Measurements from ENCODE around the gene OSBPL3. TPM values are rescaled to one million over a fixed set of nuclear protein-coding genes. Genes with fewer than 3 reads are reported as not detected.

OSBPL3 gene
- total and polyA plus RNA-seq, 4 donors = 0.28 to 3.0 (median 1.1) TPM

DNA sequence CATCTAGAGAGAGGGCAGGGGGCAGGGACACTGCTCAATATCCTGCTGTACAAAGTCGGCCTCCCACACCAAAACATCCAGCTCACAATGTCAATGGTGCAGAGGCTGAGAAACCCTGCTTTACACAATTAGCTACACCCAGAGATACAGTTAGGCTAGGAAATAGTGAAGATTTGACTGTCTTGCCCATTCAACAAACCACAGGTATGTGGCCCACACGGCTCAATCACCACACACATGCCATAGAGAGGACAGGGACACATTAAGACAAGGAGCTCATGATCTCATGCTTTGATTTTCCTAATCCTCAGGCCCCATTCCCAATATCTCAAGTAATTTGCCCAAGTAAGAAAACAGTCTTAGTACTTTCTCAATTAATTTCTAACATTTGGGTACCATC lies 110.4 kb downstream of the OSBPL3 start (continued):
- no peak for TF ChIP-seq EGR1 (IDR thresholded peaks at IDR 0.05; ENCODE audit: low read depth in 2 of 2)

DNA sequence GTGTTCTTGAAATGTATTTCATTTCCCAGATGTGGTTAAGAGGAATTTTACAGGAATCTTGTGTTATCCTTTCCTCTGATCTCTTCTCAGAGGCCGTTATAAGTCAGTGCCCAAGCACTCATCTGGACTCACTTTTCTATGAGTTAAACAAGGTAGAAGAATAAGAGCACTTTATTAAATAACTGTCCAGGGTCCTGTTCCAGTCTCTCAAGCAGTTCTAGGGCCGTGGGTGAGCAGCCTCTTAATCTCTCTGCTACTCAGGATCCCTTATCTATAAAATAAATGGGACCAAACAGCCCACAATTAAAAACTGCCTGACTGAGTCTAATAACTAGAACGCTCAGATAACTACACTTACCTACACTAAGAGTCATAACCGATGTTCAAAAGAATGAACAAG lies 111.2 kb downstream of the OSBPL3 start:
- no peaks in the 10 kb centered on the region for H3K36me3 ChIP-seq (ENCODE audit: control insufficient read depth in 4 of 4, insufficient read depth in 3 of 4, low read depth in 1 of 4, low read length in 3 of 4)
- DNase-seq (ENCODE audit: low spot score) = no peak
- H3K27me3 ChIP-seq (ENCODE audit: control insufficient read depth in 4 of 4, insufficient read depth in 4 of 4, low read length in 3 of 4) = no peaks in the 10 kb centered on the region

DNA sequence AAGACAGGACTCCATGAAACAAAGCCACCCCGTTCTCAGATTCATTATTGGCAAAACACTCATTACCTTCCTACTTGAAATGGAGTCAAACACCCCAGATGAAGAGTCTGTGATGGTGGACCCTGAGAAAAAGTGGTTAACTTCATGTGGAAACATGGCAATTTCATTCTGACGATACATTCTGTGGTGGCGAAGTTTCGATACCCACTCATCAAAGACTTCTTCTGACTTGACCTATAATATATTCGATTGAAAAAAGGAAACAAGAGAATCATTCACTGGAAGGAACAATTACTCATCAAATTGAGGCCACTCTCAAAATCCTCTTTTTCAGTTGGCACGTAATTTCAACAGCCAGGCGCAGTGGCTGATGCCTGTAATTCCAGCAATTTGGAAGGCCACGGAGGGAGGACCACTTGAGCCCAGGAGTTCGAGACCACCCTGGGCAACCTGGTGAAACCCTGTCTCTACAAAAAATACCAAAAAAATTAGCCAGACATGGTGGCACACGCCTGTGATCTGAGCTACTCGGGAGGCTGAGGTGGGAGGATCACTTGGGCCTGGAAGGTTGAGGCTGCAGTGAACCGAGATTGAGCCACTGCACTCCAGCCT lies 113.9 kb downstream of the OSBPL3 start:
- Histone ChIP-seq H3K4me1 (ENCODE audit: control insufficient read depth in 4 of 4, insufficient read depth in 4 of 4, low read length in 3 of 4) (no peaks in the 10 kb centered on the region), H3K27ac (ENCODE audit: low read depth in 1 of 2, low read length in 2 of 2) (no peak overlapping the region), H3K4me3 (ENCODE audit: low read depth in 1 of 3, low read length in 3 of 3) (no peak overlapping the region), H3K9me3 (ENCODE audit: control insufficient read depth in 4 of 4, low read length in 3 of 4) (no peaks in the 10 kb centered on the region), H3K9ac (ENCODE audit: low read depth in 1 of 2, low read length in 2 of 2) (no peak overlapping the region), H3K27me3 (ENCODE audit: control insufficient read depth in 4 of 4, insufficient read depth in 4 of 4, low read length in 3 of 4) (no peaks in the 10 kb centered on the region), H3K36me3 (ENCODE audit: control insufficient read depth in 4 of 4, insufficient read depth in 3 of 4, low read depth in 1 of 4, low read length in 3 of 4) (no peaks in the 10 kb centered on the region)
- no peak for DNase-seq (ENCODE audit: low spot score)
- WGBS = 92% methylated on average over 12 of the region's 12 CpGs
- TF ChIP-seq REST (IDR thresholded peaks at IDR 0.05) (no peak), FOXA2 (IDR thresholded peaks at IDR 0.05) (no peak), RXRA (IDR thresholded peaks at IDR 0.05) (no peak), TAF1 (conservative IDR thresholded peaks at IDR 0.05) (no peak), MAX (IDR thresholded peaks at IDR 0.05) (no peak), ZBTB33 (IDR thresholded peaks at IDR 0.05) (no peak), GABPA (IDR thresholded peaks at IDR 0.05 in 1 of 2, conservative IDR thresholded peaks at IDR 0.05 in 1 of 2) (no peak), CTCF (IDR thresholded peaks at IDR 0.05; ENCODE audit: low read depth, low read length, missing input control) (no peak), FOXA1 (IDR thresholded peaks at IDR 0.05) (no peak), RAD21 (IDR thresholded peaks at IDR 0.05) (no peak), EGR1 (IDR thresholded peaks at IDR 0.05; ENCODE audit: low read depth in 2 of 2) (no peak), SP1 (IDR thresholded peaks at IDR 0.05) (no peak), YY1 (IDR thresholded peaks at IDR 0.05) (no peak), JUND (IDR thresholded peaks at IDR 0.05) (no peak), HNF4A (conservative IDR thresholded peaks at IDR 0.05) (no peak)

More for the DNA sequence above, 111.2 kb downstream of the OSBPL3 start:
- TF ChIP-seq FOXA1 (IDR thresholded peaks at IDR 0.05) (no peak), GABPA (IDR thresholded peaks at IDR 0.05 in 1 of 2, conservative IDR thresholded peaks at IDR 0.05 in 1 of 2) (no peak)
- H3K4me3 ChIP-seq (ENCODE audit: low read depth in 1 of 3, low read length in 3 of 3) = no peak overlapping the region
- 75% methylated on average over 4 of the region's 4 CpGs for WGBS
- H3K9me3 ChIP-seq (ENCODE audit: control insufficient read depth in 4 of 4, low read length in 3 of 4) = no peaks in the 10 kb centered on the region
- no peak overlapping the region for H3K9ac ChIP-seq (ENCODE audit: low read depth in 1 of 2, low read length in 2 of 2)
- H3K27ac ChIP-seq (ENCODE audit: low read depth in 1 of 2, low read length in 2 of 2) = no peak overlapping the region
- H3K4me1 ChIP-seq (ENCODE audit: control insufficient read depth in 4 of 4, insufficient read depth in 4 of 4, low read length in 3 of 4) = no peaks in the 10 kb centered on the region

All from liver (tissue), 9 donors.